Natural killer cell (primary cell): Measurements from ENCODE around the gene ACER3. TPM values are rescaled to one million over a fixed set of nuclear protein-coding genes. Genes with fewer than 3 reads are reported as not detected.

Source experiments
- ATAC-seq, 3 donors: fragments of 150-1000 bp in 2 of 3; fragments of 200-7000 bp in 1 of 3; cut with Tn5 transposase; 1 replicate in 1 of 3; 2 replicates in 2 of 3; pipeline ENCODE4 v1.10.0; 2021; ENCODE audit warnings: mild to moderate bottlenecking in 2 of 3, moderate library complexity in 2 of 3
- DNase-seq, 2 donors: peaks; one replicate each; pipeline versions ENCODE4 v3.0.0 to v3.0.0-alpha.2; 2013 to 2021; ENCODE audit warnings: mixed read lengths in 1 of 2
- H3K27ac ChIP-seq: one replicate; pipeline ENCODE4 v1.5.1; 2013; ENCODE audit warnings: mild to moderate bottlenecking, low read length
- H3K27me3 ChIP-seq: one replicate; pipeline ENCODE4 v1.6.1; 2013; ENCODE audit warnings: low read length; ENCODE audit not compliant: control insufficient read depth, insufficient read depth
- H3K36me3 ChIP-seq: one replicate; pipeline ENCODE4 v1.6.1; 2013; ENCODE audit warnings: low read length; ENCODE audit not compliant: control insufficient read depth, insufficient read depth
- H3K4me1 ChIP-seq: one replicate; pipeline ENCODE4 v1.6.1; 2013; ENCODE audit warnings: low read length; ENCODE audit not compliant: control insufficient read depth, insufficient read depth
- H3K4me3 ChIP-seq: one replicate; pipeline ENCODE4 v1.5.1; 2013; ENCODE audit warnings: low read length
- H3K9me3 ChIP-seq: one replicate; pipeline ENCODE4 v1.6.1; 2013; ENCODE audit warnings: low read length; ENCODE audit not compliant: control insufficient read depth, insufficient read depth
- H3K27ac Mint-ChIP-seq, 2 donors: one replicate each; pipeline ENCODE4 v1.8.0; 2022; ENCODE audit warnings: mild to moderate bottlenecking in 2 of 2, mixed read lengths in 2 of 2, moderate library complexity in 1 of 2
- H3K27me3 Mint-ChIP-seq, 2 donors: one replicate each; pipeline ENCODE4 v1.8.0; 2022; ENCODE audit warnings: low read depth in 2 of 2, mixed read lengths in 2 of 2
- H3K36me3 Mint-ChIP-seq: one replicate; pipeline ENCODE4 v1.8.0; 2022; ENCODE audit warnings: mixed read lengths
- H3K4me1 Mint-ChIP-seq, 2 donors: one replicate each; pipeline ENCODE4 v1.8.0; 2022; ENCODE audit warnings: mixed read lengths in 2 of 2
- H3K4me3 Mint-ChIP-seq: one replicate; pipeline ENCODE4 v1.8.0; 2022; ENCODE audit warnings: mild to moderate bottlenecking, moderate library complexity, mixed read lengths
- H3K9me3 Mint-ChIP-seq, 2 donors: one replicate each; pipeline ENCODE4 v1.8.0; 2022; ENCODE audit warnings: mixed read lengths in 2 of 2
- CTCF ChIP-seq: fragments of 200-600 bp; IDR thresholded peaks from one replicate; pipeline ENCODE4 v1.8.0; 2022; ENCODE audit warnings: antibody characterized with exemption
- WGBS: methylation state at CpG from one replicate; pipeline ENCODE4 v1.1.7; 2013; ENCODE audit warnings: missing lambda C conversion rate; ENCODE audit not compliant: insufficient coverage; 5-methylcytosine and 5-hydroxymethylcytosine counted together
- intact Hi-C: fragments of 100-400 bp; cut with micrococcal nuclease; formaldehyde crosslinking; loops from one replicate; pipeline ENCODE4 v1.14.2; 2022
- total RNA-seq, 4 donors: library from RNA; stranded (reverse); fragments of 120-200 nt in 1 of 4; gene quantifications; one replicate each; pipeline versions ENCODE4 v1.2.3 to v1.2.4, GENCODE V29; 2013 to 2022

ACER3 gene
- total RNA-seq, 3 donors from 2014 or later (not counting 1 experiment from before 2014, with no cell fraction given), result 12.1 to 14.8 (median 13.6) TPM

GRCh38 chr11:77066229-77067042, 205.7 kb downstream of the ACER3 start, which contains the start of gene CAPN5:
TSS of gene CAPN5 (plus strand) at chr11:77066971. CDS start at chr11:77084887, 17,916 bp downstream.
- intact Hi-C loops, result loop anchor here (1.0 kb wide), 1 partner anchor 25 kb away; no protein-coding TSS in a partner anchor
- 1% methylated on average over 69 of the region's 69 CpGs for WGBS
- peak within 1 kb of the TSS; percentile 78 to 83 for H3K27ac Mint-ChIP-seq
- Histone ChIP-seq H3K27ac (no peak within 1 kb of the TSS), H3K9me3 (peaks cover 2% of the 10 kb centered on the region), H3K27me3 (peaks cover 10% of the 10 kb centered on the region), H3K36me3 (no peaks in the 10 kb centered on the region), H3K4me1 (peaks cover 27% of the 10 kb centered on the region), H3K4me3 (peak within 1 kb of the TSS; percentile 59)
- peak within 1 kb of the TSS; percentile 91 for H3K4me3 Mint-ChIP-seq
- no peaks in the 10 kb centered on the region for H3K9me3 Mint-ChIP-seq
- DNase-seq (peak; percentile 89 to 94), ATAC-seq (peak; percentile 96 to 97 (median 97))
- peak; percentile 51 for TF ChIP-seq CTCF
- H3K4me1 Mint-ChIP-seq, result peaks cover 29 to 47% of the 10 kb centered on the region in 2 donors
- H3K27me3 Mint-ChIP-seq, result peaks cover 9 to 11% of the 10 kb centered on the region in 2 donors
- no peaks in the 10 kb centered on the region for H3K36me3 Mint-ChIP-seq

GRCh38 chr11:77067861-77068443, 207.2 kb downstream of the ACER3 start:
- H3K27ac Mint-ChIP-seq, result peak overlapping the region; percentile 50 to 61

GRCh38 chr11:77068457-77069335, 208.0 kb downstream of the ACER3 start:
- Mint-ChIP-seq H3K27ac (peak overlapping the region; percentile 50 to 61), H3K4me3 (peak overlapping the region; percentile 81), H3K27me3 (peaks cover 0 to 11% of the 10 kb centered on the region in 2 donors), H3K9me3 (no peaks in the 10 kb centered on the region), H3K36me3 (no peaks in the 10 kb centered on the region), H3K4me1 (peaks cover 50 to 70% of the 10 kb centered on the region in 2 donors)
- ATAC-seq, result no peak
- 91% methylated on average over 7 of the region's 7 CpGs for WGBS
- H3K27me3 ChIP-seq, result peaks cover 10% of the 10 kb centered on the region
- no peak for TF ChIP-seq CTCF
- no peak for DNase-seq
- no peaks in the 10 kb centered on the region for H3K9me3 ChIP-seq
- no peak overlapping the region for H3K4me3 ChIP-seq
- peaks cover 50% of the 10 kb centered on the region for H3K4me1 ChIP-seq
- intact Hi-C loops, result no loop called here
- H3K36me3 ChIP-seq, result no peaks in the 10 kb centered on the region
- H3K27ac ChIP-seq, result no peak overlapping the region

More at GRCh38 chr11:77067861-77068443, 207.2 kb downstream of the ACER3 start:
- no peaks in the 10 kb centered on the region for H3K9me3 ChIP-seq
- no peaks in the 10 kb centered on the region for H3K36me3 Mint-ChIP-seq
- DNase-seq (no peak), ATAC-seq (no peak)
- peaks cover 0 to 11% of the 10 kb centered on the region in 2 donors for H3K27me3 Mint-ChIP-seq
- H3K4me1 ChIP-seq, result peaks cover 42% of the 10 kb centered on the region
- H3K9me3 Mint-ChIP-seq, result no peaks in the 10 kb centered on the region
- H3K4me3 Mint-ChIP-seq, result peak overlapping the region; percentile 81
- no peak overlapping the region for H3K27ac ChIP-seq
- intact Hi-C loops, result no loop called here
- H3K4me1 Mint-ChIP-seq, result peaks cover 42 to 62% of the 10 kb centered on the region in 2 donors
- 94% methylated on average over 6 of the region's 8 CpGs for WGBS
- no peak for TF ChIP-seq CTCF
- H3K4me3 ChIP-seq, result no peak overlapping the region
- H3K27me3 ChIP-seq, result peaks cover 10% of the 10 kb centered on the region
- no peaks in the 10 kb centered on the region for H3K36me3 ChIP-seq
